ENCODE data around the gene EPHA5. TPM values are rescaled to one million over a fixed set of nuclear protein-coding genes. Genes with fewer than 3 reads are reported as not detected.
"Not testable (repeated sequence)": the region's sequence is repeated elsewhere in the genome, so short reads cannot be mapped to it uniquely, and the experiment has no call there.

Gene EPHA5
- total RNA-seq, 1 donor from 2014 or later: under 0.01 TPM

GRCh38 chr4:65340382-65341109 lies 329.7 kb downstream of the EPHA5 start:
- H3K27me3 ChIP-seq (ENCODE audit: control insufficient read depth, insufficient read depth, low read length): no peaks in the 10 kb centered on the region
- no peak for TF ChIP-seq CTCF (IDR thresholded peaks at IDR 0.05; ENCODE audit: insufficient read depth, low read length, severe bottlenecking)
- DNase-seq (ENCODE audit: low read depth) (no peak), FAIRE-seq (no peak)
- no peak overlapping the region for H3K4me3 ChIP-seq (ENCODE audit: low read depth, low read length)
- no peaks in the 10 kb centered on the region for H3K36me3 ChIP-seq (ENCODE audit: control insufficient read depth, insufficient read depth, low read length)

GRCh38 chr4:65337371-65337770 lies 332.9 kb downstream of the EPHA5 start:
- DNase-seq (ENCODE audit: low read depth): no peak
- no peak for TF ChIP-seq CTCF (IDR thresholded peaks at IDR 0.05; ENCODE audit: insufficient read depth, low read length, severe bottlenecking)
- Histone ChIP-seq H3K4me3 (ENCODE audit: low read depth, low read length) (no peak overlapping the region), H3K27me3 (ENCODE audit: control insufficient read depth, insufficient read depth, low read length) (no peaks in the 10 kb centered on the region), H3K36me3 (ENCODE audit: control insufficient read depth, insufficient read depth, low read length) (no peaks in the 10 kb centered on the region)
- FAIRE-seq: no peak

- DNase-seq (ENCODE audit: low read depth): no peak
- Histone ChIP-seq H3K4me3 (ENCODE audit: low read depth, low read length) (no peak overlapping the region), H3K27me3 (ENCODE audit: control insufficient read depth, insufficient read depth, low read length) (no peaks in the 10 kb centered on the region), H3K36me3 (ENCODE audit: control insufficient read depth, insufficient read depth, low read length) (no peaks in the 10 kb centered on the region)
- no peak for TF ChIP-seq CTCF (IDR thresholded peaks at IDR 0.05; ENCODE audit: insufficient read depth, low read length, severe bottlenecking)
- FAIRE-seq: no peak
These were observed 333.8 kb downstream of the EPHA5 start for GRCh38 chr4:65336465-65336864.

GRCh38 chr4:65316534-65316933 lies 353.8 kb downstream of the EPHA5 start:
- no peak for TF ChIP-seq CTCF (IDR thresholded peaks at IDR 0.05; ENCODE audit: insufficient read depth, low read length, severe bottlenecking)
- FAIRE-seq (no peak), DNase-seq (ENCODE audit: low read depth) (no peak)
- Histone ChIP-seq H3K36me3 (ENCODE audit: control insufficient read depth, insufficient read depth, low read length) (no peaks in the 10 kb centered on the region), H3K4me3 (ENCODE audit: low read depth, low read length) (no peak overlapping the region), H3K27me3 (ENCODE audit: control insufficient read depth, insufficient read depth, low read length) (no peaks in the 10 kb centered on the region)

GRCh38 chr4:65311120-65311519 lies 359.2 kb downstream of the EPHA5 start:
- FAIRE-seq (no peak), DNase-seq (ENCODE audit: low read depth) (no peak)
- H3K27me3 ChIP-seq (ENCODE audit: control insufficient read depth, insufficient read depth, low read length): no peaks in the 10 kb centered on the region
- no peak for TF ChIP-seq CTCF (IDR thresholded peaks at IDR 0.05; ENCODE audit: insufficient read depth, low read length, severe bottlenecking)
- H3K36me3 ChIP-seq (ENCODE audit: control insufficient read depth, insufficient read depth, low read length): no peaks in the 10 kb centered on the region
- no peak overlapping the region for H3K4me3 ChIP-seq (ENCODE audit: low read depth, low read length)

GRCh38 chr4:65310586-65310985 lies 359.7 kb downstream of the EPHA5 start:
- Histone ChIP-seq H3K4me3 (ENCODE audit: low read depth, low read length) (no peak overlapping the region), H3K27me3 (ENCODE audit: control insufficient read depth, insufficient read depth, low read length) (no peaks in the 10 kb centered on the region), H3K36me3 (ENCODE audit: control insufficient read depth, insufficient read depth, low read length) (no peaks in the 10 kb centered on the region)
- no peak for FAIRE-seq
- DNase-seq (ENCODE audit: low read depth): no peak
- TF ChIP-seq CTCF (IDR thresholded peaks at IDR 0.05; ENCODE audit: insufficient read depth, low read length, severe bottlenecking): no peak

- not testable (repeated sequence) for DNase-seq (ENCODE audit: low read depth); H3K27me3 ChIP-seq (ENCODE audit: control insufficient read depth, insufficient read depth, low read length); H3K4me3 ChIP-seq (ENCODE audit: low read depth, low read length); FAIRE-seq; H3K36me3 ChIP-seq (ENCODE audit: control insufficient read depth, insufficient read depth, low read length)
These were observed 361.7 kb downstream of the EPHA5 start for GRCh38 chr4:65308626-65309025.
